DND-41 (cell line): ENCODE data around the gene CCRL2.

Source experiments
- CTCF ChIP-seq: IDR thresholded peaks from 2 replicates; pipeline ENCODE4 v1.5.1; 2012; ENCODE audit warnings: borderline replicate concordance, low read length, moderate library complexity, mild to moderate bottlenecking; ENCODE audit not compliant: poor library complexity, severe bottlenecking; ENCODE audit errors: extremely low read depth
- EZH2 ChIP-seq: IDR thresholded peaks from 3 replicates; pipeline ENCODE4 v1.6.1; 2012; ENCODE audit warnings: borderline replicate concordance, low read depth, mild to moderate bottlenecking, moderate library complexity, low read length, inconsistent platforms; ENCODE audit not compliant: severe bottlenecking

GRCh38 chr3:46419816-46420215 is 12.8 kb downstream of the CCRL2 start:
- no peak for TF ChIP-seq CTCF
- no peak for TF ChIP-seq EZH2
